IPS-NIHi11 (cell line): ENCODE results near the gene TTC4.
"Not testable (repeated sequence)": the region's sequence is repeated elsewhere in the genome, so short reads cannot be mapped to it uniquely, and the experiment has no call there.

ENCODE experiments used
- DNase-seq: peaks from one replicate; pipeline ENCODE4 v3.0.0; 2012; ENCODE audit warnings: mixed read lengths, low spot score

Gene TTC4

GRCh38 chr1:54748094-54748835 lies 32.6 kb downstream of the TTC4 start:
- no peak for DNase-seq

GRCh38 chr1:54750596-54750995 lies 34.9 kb downstream of the TTC4 start:
- no peak for DNase-seq

- no peak for DNase-seq
Measured at GRCh38 chr1:54751426-54751825, 35.8 kb downstream of the TTC4 start.

GRCh38 chr1:54754045-54754444 lies 38.4 kb downstream of the TTC4 start:
- DNase-seq, result no peak

GRCh38 chr1:54754486-54755285 lies 39.0 kb downstream of the TTC4 start:
- no peak for DNase-seq

- no peak for DNase-seq
Measured at GRCh38 chr1:54757833-54758232, 42.2 kb downstream of the TTC4 start.

GRCh38 chr1:54758678-54759348 lies 43.2 kb downstream of the TTC4 start:
- DNase-seq, result no peak

- DNase-seq, result peak; percentile 38
Measured at GRCh38 chr1:54763816-54764132, 48.1 kb downstream of the TTC4 start.

- DNase-seq, result peak; percentile 100
Measured at GRCh38 chr1:54764133-54764921, 48.7 kb downstream of the TTC4 start, which contains the start of gene PARS2. PARS2 (minus strand) TSS chr1:54764523; CDS start chr1:54759161, 5,362 bp downstream.

GRCh38 chr1:54764922-54765561 lies 49.4 kb downstream of the TTC4 start:
- DNase-seq, result no peak

GRCh38 chr1:54766726-54767125 lies 51.1 kb downstream of the TTC4 start:
- no peak for DNase-seq

- DNase-seq, result no peak
Measured at GRCh38 chr1:54767526-54767925, 51.9 kb downstream of the TTC4 start.

- no peak for DNase-seq
Measured at GRCh38 chr1:54768093-54768492, 52.4 kb downstream of the TTC4 start.

- no peak for DNase-seq
Measured at GRCh38 chr1:54772951-54773350, 57.3 kb downstream of the TTC4 start.

GRCh38 chr1:54774820-54775498 lies 59.3 kb downstream of the TTC4 start:
- peak; percentile 92 for DNase-seq

- DNase-seq, result not testable (repeated sequence)
Measured at GRCh38 chr1:54775828-54776721, 60.4 kb downstream of the TTC4 start.

- no peak for DNase-seq
Measured at GRCh38 chr1:54777011-54777410, 61.4 kb downstream of the TTC4 start.

GRCh38 chr1:54777431-54777830 lies 61.8 kb downstream of the TTC4 start:
- DNase-seq, result no peak

- DNase-seq, result peak; percentile 73
Measured at GRCh38 chr1:54781023-54781723, 65.5 kb downstream of the TTC4 start.
